Left ventricle myocardium superior (tissue), 1 donor: Measurements from ENCODE around the gene TMEM38A. TPM values are rescaled to one million over a fixed set of nuclear protein-coding genes. Genes with fewer than 3 reads are reported as not detected.
"Not testable (repeated sequence)": the region's sequence is repeated elsewhere in the genome, so short reads cannot be mapped to it uniquely, and the experiment has no call there.

Experiments
- ATAC-seq: fragments of 200-7000 bp; cut with Tn5 transposase; one replicate; pipeline ENCODE4 v1.9.1; 2020; ENCODE audit warnings: mild to moderate bottlenecking, moderate library complexity
- DNase-seq: peaks from one replicate; pipeline ENCODE4 v3.0.0-alpha.2; 2020
- intact Hi-C: fragments of 100-400 bp; cut with micrococcal nuclease; formaldehyde crosslinking; loops from one replicate; pipeline ENCODE4 v1.11.0; 2022
- total RNA-seq: library from RNA; stranded (reverse); fragmentation: NEBNext Ultra II Directional; extraction: Animal tissue kit (Norgen Biotek cat#: 25700); gene quantifications from one replicate; pipeline ENCODE4 v1.2.1, GENCODE V29; 2021
- donor health status: DM: no; HTN: yes; CAD: no; lungs with severe emphysema.

The TMEM38A gene
- total RNA-seq, 1 donor from 2014 or later = 50.5 TPM

DNA sequence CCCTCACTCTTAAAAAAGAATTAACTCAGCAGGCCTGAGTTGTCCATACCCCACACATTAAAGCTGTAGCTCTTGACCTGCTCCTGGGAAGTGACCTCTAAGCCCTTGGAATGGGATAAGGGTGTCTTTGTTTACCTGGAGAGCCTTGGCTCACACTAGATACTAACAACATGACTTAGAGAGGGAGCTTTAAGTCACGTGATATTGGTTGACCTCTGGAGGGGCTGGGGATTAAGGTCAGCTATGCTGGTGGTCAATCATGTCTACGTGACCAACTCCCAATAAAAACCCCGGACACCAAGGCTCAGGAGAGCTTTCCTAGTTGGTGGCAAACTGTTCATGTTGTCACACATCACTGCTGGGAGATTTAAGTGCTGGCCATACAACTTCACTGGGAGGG is 61.7 kb downstream of the TMEM38A start:
- intact Hi-C loops = no loop called here
- no peak for ATAC-seq
- DNase-seq = no peak

DNA sequence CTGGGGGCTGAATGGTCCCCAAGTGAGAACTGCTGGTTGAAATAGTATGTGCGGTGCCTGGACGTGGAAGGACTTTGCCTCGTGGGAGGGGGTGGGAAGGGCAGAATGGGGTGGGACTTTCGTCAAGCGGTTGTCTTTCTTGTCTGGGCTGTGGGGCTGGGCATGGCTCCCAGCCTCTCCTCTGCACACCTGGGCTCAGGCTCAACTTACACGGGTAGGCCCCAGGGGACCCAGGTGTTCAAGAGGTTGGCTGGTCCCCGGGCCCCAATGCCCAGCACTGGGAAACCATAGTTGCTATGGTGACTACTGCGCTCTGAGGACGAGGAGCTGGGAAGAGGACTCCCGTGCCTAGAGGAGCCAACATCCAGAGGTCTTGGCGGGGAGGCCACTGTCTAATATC is 66.0 kb downstream of the TMEM38A start:
- DNase-seq = no peak
- ATAC-seq = no peak
- intact Hi-C loops = no loop called here

DNA sequence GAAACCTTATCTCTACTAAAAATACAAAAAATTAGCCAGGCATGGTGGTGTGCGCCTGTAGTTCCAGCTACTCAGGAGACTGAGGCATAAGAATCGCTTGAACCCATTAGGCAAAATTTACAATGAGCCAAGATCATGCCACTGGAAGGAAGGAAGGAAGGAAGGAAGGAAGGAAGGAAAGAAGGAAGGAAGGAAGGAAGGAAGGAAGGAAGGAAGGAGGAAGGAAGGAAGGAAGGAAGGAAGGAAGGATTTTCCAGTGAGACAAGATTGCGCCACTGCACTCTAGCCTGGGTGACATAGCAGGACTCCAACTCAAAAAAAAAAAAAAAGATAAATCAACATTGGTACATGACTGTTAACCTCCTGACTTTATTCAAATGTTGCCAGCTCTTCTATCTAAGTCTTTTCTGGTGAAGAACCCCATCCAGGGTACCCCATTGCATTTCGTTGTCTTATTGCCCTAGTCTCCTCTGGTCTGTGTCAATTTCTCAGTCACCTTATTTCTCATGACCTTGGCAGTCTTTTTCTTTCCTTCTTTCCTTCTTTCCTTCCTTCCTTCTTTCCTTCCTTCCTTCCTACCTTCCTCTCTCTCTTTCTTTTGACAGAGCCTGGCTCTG is 74.8 kb downstream of the TMEM38A start:
- ATAC-seq, intact Hi-C loops, DNase-seq: not testable (repeated sequence)

DNA sequence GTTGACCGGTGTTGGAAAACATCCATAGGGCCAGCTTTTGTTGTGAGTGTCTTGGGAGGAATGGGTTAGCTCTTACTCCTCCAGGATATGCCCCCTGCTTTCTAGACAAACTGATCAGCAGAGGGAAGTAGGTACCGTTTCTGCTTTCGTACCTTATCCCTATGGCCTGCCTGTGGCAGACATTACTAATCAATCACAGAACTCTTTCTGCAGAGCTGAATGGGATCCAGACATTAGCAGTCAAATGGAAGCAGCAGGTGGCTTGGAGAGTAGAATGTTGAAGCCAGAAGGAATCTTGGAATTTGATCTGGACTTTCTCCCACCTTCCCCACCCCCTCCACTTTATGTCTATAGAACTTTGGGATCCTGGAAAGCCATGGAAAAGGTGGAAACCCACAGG is 75.8 kb downstream of the TMEM38A start:
- no peak for ATAC-seq
- DNase-seq = no peak
- intact Hi-C loops = no loop called here

DNA sequence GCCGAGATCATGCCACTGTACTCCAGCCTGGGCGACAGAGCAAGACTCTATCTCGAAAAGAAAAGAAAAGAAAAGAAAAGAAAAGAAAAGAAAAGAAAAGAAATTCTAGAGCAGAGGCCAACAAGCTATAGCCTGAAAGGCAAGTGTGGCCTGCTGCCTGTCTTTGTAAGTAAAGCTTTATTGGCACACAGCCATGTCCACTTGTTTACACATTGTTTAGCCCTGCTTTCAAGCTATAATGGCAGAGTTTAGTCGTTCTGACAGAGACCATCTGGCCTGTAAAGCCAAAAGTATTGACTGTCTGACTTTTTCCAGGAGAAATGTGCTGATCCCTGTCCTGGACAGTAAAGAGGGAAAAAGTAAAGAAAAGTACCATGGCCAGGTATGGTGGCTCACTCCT is 77.0 kb downstream of the TMEM38A start:
- DNase-seq = no peak
- ATAC-seq = no peak
- intact Hi-C loops = no loop called here

DNA sequence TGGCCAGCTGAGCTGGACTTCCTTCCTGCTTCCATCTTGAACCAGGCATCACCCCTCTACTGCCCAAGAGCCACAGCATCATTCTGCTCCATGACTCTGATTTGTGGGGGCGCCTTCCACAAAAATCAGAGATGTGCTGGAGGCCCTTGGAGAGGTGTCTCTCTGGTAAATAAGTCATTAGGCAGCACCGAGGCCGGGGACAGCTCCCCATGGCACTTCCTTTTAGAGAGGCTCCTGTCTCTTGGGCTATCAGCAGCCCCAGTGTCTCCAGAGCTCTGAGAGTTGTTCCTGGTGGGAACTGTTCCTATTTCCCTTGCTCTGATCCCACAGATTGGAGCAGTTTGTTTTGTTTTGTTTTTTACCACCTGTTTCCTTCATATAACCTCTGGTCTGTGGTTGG is 78.6 kb downstream of the TMEM38A start:
- no peak for ATAC-seq
- intact Hi-C loops = no loop called here
- DNase-seq = no peak

Other genes with a start within 250 kb of the TMEM38A start
- 81.2 TPM for gene EPS15L1, start 189.2 kb upstream of the TMEM38A start, total RNA-seq
- gene CALR3, start 165.0 kb upstream of the TMEM38A start, total RNA-seq = not detected
- 4.3 TPM for gene C19orf44, start 164.7 kb upstream of the TMEM38A start, total RNA-seq
- 19.1 TPM for gene CHERP, start 118.7 kb upstream of the TMEM38A start, total RNA-seq
- gene SLC35E1, start 88.7 kb upstream of the TMEM38A start, total RNA-seq = 22.9 TPM
- gene MED26, start 32.9 kb upstream of the TMEM38A start, total RNA-seq = 4.9 TPM
- 32.5 TPM for gene SMIM7, start 995 bp upstream of the TMEM38A start, total RNA-seq
- not detected for gene NWD1, start 58.7 kb downstream of the TMEM38A start, total RNA-seq
- 26.0 TPM for gene SIN3B, start 168.3 kb downstream of the TMEM38A start, total RNA-seq
- 0.30 TPM for gene F2RL3, start 227.9 kb downstream of the TMEM38A start, total RNA-seq